Stimulated activated CD8-positive, alpha-beta memory T cell treated with anti-CD3 and anti-CD28 coated beads, Interleukin-12 subunit alpha, Interleukin-12 subunit beta, amount 100 ng/mL, for 1 hour (primary cell): Measurements from ENCODE around the gene SLIT1.

ENCODE experiments used
- DNase-seq: peaks from one replicate; pipeline ENCODE4 v3.0.0-alpha.2; 2020; ENCODE audit warnings: low read depth

SLIT1 gene

GRCh38 chr10:97185326-97186058 is at the start of gene SLIT1:
Gene SLIT1 (minus strand): TSS chr10:97185959. CDS start chr10:97185674, 285 bp downstream.
- no peak for DNase-seq

DNA sequence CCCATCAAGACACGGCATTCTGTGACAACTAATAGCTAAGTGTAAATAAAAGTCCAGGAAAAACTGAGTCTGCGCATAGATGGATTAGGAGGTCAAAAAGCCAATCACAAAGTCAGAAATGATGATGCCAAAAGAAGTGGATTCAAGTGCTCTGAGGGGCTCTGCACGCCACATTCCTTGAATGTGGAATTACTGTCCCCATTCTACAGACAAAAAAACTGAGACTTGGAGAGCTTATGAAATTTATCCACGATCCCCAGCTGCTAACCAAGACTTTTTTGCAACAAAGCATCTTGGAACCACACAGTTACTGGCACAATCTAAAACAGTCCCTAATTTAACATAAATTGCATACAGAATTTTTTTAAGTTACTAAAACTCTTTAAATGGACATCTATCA is 49.6 kb upstream of the SLIT1 start:
- no peak for DNase-seq

DNA sequence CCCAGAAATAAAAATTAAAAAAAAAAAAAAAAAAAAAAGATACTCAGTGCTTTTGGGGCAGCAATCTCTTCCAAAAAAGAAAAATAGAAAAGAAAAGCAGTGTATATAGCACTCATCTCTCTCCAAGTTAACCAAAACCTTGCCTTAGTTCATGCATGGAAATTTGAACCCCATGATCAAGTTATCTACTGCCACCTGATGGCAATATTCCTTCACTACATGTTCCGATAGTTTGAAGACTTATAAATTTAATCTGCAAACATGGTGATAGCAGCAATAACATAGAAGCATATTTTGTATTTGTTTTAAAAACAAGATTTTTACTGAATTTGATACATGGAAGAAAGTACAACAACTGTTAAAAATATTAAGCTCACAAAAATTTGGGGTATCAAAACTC is 48.6 kb upstream of the SLIT1 start:
- DNase-seq, result no peak

DNA sequence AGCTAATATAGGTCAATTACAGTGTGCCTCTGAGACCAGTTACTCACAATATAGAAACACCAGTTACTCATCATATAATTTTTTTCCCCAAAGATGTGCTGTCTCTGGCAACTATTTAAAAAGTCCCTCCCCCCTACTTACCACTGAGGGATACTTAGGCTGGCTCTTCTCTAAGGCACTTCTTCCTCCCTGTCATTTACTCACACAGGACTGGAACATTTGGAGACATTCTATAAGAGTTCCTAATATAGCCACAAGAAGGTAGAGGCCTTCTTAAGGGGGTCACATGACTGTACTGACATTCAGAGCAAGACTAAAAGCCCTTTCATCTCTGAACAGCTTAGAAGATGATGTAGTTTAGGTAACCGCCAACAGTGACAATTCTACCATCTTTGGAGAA is 44.4 kb upstream of the SLIT1 start:
- no peak for DNase-seq

DNA sequence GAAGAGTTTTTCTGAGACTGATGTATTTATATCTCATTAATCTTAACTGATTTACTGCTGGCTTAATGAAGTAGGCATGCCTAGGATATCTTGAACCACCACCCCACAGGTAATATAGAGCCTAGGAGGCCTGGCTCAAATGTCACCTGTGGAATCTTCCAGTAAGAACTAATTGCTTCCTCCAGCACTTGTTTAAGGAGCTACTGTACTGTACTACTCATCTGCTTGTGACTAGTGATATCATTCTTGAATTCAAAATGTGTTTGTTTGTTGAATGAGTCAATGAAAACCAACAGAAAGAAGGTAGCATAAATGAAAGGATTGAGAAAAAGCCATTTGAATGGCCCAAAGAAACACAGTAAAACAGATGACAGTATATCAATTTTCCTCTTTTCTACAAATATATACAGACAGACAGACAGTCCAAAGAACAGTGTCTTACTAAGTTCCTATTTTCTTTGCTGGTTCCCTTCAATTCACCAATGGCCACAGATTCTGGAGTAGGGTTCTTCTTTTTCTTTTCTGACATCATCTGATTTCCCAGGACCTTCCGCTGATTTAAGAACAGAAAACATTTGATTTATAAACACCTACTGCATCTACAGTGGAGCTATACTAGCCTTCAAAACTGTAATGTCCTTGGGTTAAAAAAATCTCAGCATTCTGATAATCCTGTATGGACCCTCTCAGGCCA is 43.7 kb upstream of the SLIT1 start:
- DNase-seq, result no peak

- no peak for DNase-seq
Observed at GRCh38 chr10:97228775-97229157, 43.0 kb upstream of the SLIT1 start.

DNA sequence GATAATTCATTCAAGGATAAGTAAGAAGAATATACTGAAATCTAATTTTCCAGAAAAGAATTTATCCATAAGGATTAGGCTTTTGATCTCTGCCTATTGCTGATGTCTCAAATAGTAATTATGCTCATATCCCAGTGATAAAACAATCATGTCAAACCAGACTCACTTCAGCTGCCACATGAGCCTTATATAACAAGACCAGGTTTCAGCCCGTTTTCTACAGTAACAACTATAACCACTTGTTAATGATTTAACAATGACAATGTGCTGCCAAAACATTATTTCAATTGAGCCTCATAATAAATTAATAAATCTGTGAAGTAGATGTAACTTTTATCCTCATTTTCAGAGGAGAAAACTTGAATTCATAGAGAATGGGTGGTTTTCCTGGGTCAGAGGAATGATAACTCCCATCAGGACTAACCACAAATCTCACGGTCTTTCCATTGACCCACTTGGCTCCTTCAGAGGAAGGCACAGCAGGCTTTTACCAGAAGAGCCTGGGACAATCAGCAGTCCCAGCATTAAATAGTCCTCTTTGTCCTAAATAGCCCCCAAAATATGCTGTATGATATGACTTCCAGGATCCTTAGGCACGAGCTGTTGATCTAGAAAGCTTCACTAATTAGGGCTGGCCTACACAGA is 42.5 kb upstream of the SLIT1 start:
- DNase-seq, result no peak

GRCh38 chr10:97226398-97226797 is 40.6 kb upstream of the SLIT1 start:
- no peak for DNase-seq

DNA sequence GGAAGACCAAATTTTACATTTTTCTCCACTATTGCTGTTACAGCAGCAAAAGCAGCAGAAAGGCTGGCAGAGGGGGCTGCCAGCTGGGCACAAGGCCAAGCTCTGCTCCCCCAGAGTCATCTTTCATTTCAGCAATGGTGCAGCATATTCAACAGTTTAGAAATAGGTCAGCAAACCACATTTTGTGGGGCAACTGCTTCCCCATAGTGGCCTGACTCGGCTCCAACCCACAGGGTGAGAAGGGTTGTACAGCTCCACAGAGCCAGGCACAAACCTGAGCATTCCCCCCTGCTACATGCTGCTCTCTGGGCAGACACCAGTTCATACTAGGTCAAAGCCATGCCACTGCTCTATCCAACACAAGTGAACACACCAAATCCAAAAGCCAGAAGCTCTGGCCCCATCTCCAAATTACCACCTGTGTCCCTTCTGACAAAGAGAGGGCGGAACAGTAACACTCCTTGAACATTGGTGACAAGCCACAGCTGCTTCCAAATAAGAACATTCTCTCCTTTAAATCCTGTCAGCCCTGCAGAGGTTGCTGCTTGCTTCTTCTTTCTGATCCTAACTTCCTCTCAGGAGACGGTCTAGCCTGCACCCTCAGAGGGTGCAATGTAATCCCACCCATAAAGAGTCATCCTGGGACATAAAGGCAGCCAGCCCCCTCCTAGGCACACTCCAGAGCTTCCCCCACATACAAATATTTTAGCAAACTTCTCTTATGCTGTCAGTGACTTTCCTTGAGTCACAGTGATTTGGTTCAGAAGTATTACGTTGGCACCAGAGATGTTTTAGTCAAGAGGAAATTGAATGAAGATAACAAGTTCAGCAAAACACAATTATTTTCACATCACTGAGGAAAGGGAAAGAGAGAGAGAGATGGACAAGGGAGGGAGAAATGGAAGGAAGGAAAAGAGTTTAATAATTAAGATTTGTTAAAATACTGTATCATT is 39.0 kb upstream of the SLIT1 start:
- no peak for DNase-seq

DNA sequence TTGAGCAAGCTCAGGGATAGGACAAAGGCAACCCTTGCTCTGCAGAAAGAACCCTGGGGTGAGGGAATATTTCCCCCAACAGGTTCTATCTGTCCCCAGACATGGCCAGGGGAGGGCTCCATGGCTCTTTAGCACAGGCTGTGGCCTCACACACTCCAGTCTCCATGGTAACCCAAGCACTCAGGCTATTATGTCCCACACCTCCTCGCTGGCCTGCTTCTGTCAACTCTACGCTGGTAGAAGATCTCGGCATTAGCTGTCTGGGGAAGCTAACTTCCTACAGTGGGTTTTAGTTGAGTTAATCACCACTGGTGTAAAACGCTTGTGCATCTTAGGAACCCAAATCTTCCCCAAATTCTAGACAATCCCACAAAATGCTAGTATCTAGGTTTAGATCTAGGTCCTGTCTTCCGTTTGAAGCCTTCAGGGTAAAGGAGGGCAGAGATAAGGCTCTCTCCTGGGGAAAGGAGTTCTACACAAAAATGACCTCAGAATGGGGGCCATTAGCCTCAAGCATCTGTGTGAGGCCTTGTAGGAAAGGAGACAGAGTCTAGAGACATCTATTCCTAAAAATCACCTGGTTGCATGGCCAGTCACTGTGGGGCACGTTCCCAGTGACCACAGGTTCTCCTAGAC is 36.7 kb upstream of the SLIT1 start:
- no peak for DNase-seq

DNA sequence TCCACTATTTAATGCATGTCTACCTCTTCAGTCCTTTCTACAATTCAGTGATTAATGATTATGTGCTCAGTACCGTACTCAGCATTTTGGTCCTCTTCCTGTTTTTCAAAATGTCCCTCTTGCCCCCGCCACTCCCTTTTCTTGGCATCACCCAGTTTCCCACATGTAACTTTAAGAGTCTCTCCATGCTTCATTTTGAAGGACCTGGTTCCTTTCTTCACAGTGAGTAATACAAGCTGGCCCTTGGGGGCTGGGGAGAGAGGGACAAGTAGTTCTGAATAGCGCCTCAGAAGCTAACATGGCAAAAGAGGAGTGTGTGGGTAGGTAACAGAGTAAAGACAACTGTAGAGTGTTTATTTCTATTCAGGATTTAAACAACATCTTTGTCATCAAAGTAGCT is 34.6 kb upstream of the SLIT1 start:
- no peak for DNase-seq

GRCh38 chr10:97217299-97217698 is 31.5 kb upstream of the SLIT1 start:
- no peak for DNase-seq

GRCh38 chr10:97215619-97216260 is 30.0 kb upstream of the SLIT1 start:
- no peak for DNase-seq

DNA sequence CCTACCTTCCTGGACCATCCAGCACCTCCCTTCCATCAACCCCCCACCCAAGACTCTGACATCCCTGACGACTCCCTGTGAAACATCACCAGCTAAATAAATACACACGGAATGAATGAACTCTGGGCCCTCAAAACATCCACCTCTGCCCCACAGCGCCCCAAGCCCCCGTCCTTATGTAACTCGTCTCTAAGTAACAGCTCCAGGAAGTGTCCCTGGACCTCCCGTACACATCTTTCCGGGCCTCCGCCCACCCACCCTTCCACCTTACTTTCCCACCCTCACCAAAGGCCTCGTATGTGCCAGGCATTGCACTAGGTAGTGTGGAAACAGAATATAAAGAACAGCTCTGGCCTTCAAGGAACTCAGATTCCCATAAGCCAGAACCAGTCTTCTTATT is 27.7 kb upstream of the SLIT1 start:
- no peak for DNase-seq

DNA sequence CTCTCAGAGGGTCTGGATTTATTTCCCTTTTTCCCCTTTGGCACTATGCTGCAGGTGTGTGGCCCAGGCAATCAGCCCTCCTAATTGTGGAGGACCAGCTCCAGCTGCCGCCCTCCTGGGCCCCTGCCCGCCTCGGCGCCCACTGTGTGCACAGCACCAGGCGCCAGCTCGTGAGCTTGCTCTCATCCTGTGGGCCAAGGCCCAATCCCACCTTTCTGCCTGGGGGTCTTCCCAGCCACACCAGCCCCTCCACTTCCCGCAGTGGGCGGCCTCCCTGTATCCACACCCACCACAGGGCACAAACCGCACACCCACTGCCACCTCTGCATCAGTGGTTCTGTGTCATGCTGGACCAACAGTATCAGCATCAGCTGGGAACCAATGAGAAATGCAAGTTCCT is 25.5 kb upstream of the SLIT1 start:
- DNase-seq, result no peak

DNA sequence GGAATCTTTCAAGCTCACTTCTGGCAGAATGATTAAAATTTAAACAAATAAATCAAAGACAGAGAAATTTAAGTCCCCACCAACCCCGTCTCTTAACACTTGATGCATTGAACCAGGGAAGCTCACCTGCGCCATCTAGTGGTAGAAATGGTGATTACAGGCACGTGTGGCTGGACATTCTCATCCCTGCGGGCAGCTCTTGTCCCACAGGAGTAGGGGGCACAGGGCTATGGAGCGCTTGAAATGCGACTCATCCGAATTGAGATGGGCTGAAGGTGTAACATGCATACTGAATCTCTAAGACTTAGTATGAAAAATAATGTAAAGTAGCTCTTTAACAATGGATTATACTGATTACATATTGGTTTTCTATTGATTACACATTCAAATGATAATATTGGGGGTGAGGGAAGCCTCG is 24.8 kb upstream of the SLIT1 start:
- DNase-seq, result peak; percentile 50

DNA sequence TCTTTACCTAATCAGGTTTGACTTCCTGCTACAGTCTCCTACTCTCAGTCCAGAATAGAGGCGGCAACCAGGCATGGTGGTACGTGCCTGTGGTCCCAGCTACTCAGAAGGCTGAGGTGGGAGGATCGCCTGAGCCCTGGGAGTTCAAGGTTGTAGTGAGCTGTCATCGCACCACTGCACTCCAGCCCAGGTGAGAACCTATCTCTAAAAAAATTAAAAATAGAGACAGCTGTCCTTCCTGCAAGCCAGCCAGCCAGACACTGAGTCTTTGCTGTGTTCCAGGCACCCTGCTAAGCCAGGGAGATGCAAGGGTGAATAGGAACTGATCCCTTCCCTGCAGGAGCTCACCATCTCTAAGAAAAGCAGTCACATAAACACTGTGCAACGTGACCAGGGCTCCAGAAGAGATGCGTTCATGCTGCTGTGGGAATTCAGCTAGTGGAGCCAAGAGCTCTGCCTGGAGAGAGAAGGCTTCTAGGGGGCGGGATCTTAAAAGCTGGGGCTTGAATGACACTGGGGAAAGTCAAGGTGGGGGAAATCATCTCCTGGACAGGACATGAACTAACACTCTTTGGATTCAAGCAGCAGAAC is 22.1 kb upstream of the SLIT1 start:
- DNase-seq, result no peak

GRCh38 chr10:97207131-97207530 is 21.4 kb upstream of the SLIT1 start:
- DNase-seq, result no peak

DNA sequence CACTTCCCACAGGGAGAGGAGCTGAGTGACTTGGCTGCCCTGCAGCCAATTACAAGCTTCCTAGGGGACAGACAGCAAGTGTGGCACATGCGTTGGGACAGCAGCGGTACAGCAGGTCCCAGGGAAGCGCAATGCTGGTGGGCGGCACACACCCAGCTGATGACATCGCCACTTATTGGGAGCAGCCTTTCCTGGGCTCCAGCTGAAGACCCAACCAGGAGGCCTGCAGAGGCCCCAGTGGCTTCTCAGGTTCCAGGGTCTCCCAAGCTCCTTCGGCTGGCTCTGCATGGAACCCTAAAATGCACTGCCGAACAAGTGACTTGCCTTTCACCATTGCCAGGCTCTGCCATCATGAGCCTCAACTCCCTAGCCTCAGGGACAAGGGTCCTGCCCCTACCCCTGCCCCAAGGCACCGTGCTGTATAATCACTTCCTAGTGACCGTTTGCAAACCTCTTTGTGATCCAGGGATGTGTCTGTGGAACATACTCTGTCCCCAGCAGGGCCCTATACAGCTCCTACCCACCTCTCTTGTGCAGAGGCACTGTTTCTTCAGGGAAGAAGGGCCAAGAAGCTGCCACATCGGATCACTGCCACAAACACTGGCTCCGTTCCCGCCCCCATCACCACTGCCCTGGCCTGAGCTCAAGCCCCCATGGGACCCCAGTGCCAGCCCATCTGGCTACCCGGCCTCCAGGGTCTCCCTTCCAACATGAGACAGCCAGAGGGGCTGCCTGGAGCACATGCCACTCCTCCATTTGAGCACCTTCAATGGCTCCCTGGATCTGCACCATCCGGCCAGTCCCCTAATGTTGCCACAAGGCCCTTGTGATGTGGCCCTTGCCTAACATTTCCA is 19.3 kb upstream of the SLIT1 start:
- DNase-seq, result no peak

GRCh38 chr10:97203220-97203619 is 17.5 kb upstream of the SLIT1 start:
- no peak for DNase-seq
